Hematopoietic multipotent progenitor cell treated with erythropoietin and hydrocortisone succinate and interleukin-3 and kit ligand, for 17 days (in vitro differentiated cells): ENCODE measurements around the gene CAPN3.

ENCODE experiments used
- DNase-seq: peaks from one replicate; pipeline ENCODE4 v3.0.0-alpha.2; 2015; ENCODE audit warnings: low spot score

The CAPN3 gene

GRCh38 chr15:42395838-42396237 is 36.5 kb downstream of the CAPN3 start:
- DNase-seq, result no peak

- no peak for DNase-seq
Observed at GRCh38 chr15:42401544-42402454, 42.5 kb downstream of the CAPN3 start.

- DNase-seq, result no peak
Observed at GRCh38 chr15:42402455-42403205, 43.3 kb downstream of the CAPN3 start.

- DNase-seq, result no peak
Observed at GRCh38 chr15:42403389-42403788, 44.1 kb downstream of the CAPN3 start.

- DNase-seq, result no peak
Observed at GRCh38 chr15:42404461-42405235, 45.3 kb downstream of the CAPN3 start.

- DNase-seq, result no peak
Observed at GRCh38 chr15:42405863-42406482, 46.7 kb downstream of the CAPN3 start.

- no peak for DNase-seq
Observed at GRCh38 chr15:42408178-42408577, 48.9 kb downstream of the CAPN3 start.

- DNase-seq, result no peak
Observed at GRCh38 chr15:42409011-42409410, 49.7 kb downstream of the CAPN3 start.

- DNase-seq, result no peak
Observed at GRCh38 chr15:42411884-42412283, 52.6 kb downstream of the CAPN3 start.

GRCh38 chr15:42413920-42414319 is 54.6 kb downstream of the CAPN3 start:
- DNase-seq, result no peak

GRCh38 chr15:42419369-42419768 is 60.1 kb downstream of the CAPN3 start:
- DNase-seq, result no peak

GRCh38 chr15:42421376-42421775 is 62.1 kb downstream of the CAPN3 start:
- no peak for DNase-seq

- no peak for DNase-seq
Observed at GRCh38 chr15:42427429-42428223, 68.3 kb downstream of the CAPN3 start.

- no peak for DNase-seq
Observed at GRCh38 chr15:42444415-42445063, 85.2 kb downstream of the CAPN3 start.

- no peak for DNase-seq
Observed at GRCh38 chr15:42445551-42445950, 86.2 kb downstream of the CAPN3 start.

- no peak for DNase-seq
Observed at GRCh38 chr15:42447599-42447998, 88.3 kb downstream of the CAPN3 start.

GRCh38 chr15:42448281-42448680 is 89.0 kb downstream of the CAPN3 start:
- DNase-seq, result no peak

- no peak for DNase-seq
Observed at GRCh38 chr15:42449770-42450424, 90.6 kb downstream of the CAPN3 start.

- no peak for DNase-seq
Observed at GRCh38 chr15:42450425-42450790, 91.1 kb downstream of the CAPN3 start.

GRCh38 chr15:42453826-42454225 is 94.5 kb downstream of the CAPN3 start:
- no peak for DNase-seq
